SIG-M5 (cell line): ENCODE measurements around the gene KCTD1.

ENCODE experiments used
- DNase-seq: peaks from one replicate; lab custom pipeline; 2025; lab: John Stamatoyannopoulos, UW

Gene KCTD1

GRCh38 chr18:26524002-26524401, 24.4 kb downstream of the KCTD1 start:
- no peak for DNase-seq

- DNase-seq, result no peak
Observed at GRCh38 chr18:26521617-26522016, 26.7 kb downstream of the KCTD1 start.

GRCh38 chr18:26520974-26521373, 27.4 kb downstream of the KCTD1 start:
- DNase-seq, result no peak

- no peak for DNase-seq
Observed at GRCh38 chr18:26519114-26519513, 29.2 kb downstream of the KCTD1 start.

GRCh38 chr18:26516964-26517363, 31.4 kb downstream of the KCTD1 start:
- DNase-seq, result no peak

GRCh38 chr18:26515643-26516487, 32.5 kb downstream of the KCTD1 start:
- DNase-seq, result no peak

- no peak for DNase-seq
Observed at GRCh38 chr18:26511339-26512071, 36.8 kb downstream of the KCTD1 start.

- DNase-seq, result no peak
Observed at GRCh38 chr18:26510337-26510736, 38.0 kb downstream of the KCTD1 start.

- DNase-seq, result no peak
Observed at GRCh38 chr18:26506012-26506411, 42.3 kb downstream of the KCTD1 start.

- no peak for DNase-seq
Observed at GRCh38 chr18:26504831-26505230, 43.5 kb downstream of the KCTD1 start.

- no peak for DNase-seq
Observed at GRCh38 chr18:26503382-26503781, 45.0 kb downstream of the KCTD1 start.

GRCh38 chr18:26502823-26503222, 45.5 kb downstream of the KCTD1 start:
- no peak for DNase-seq

- no peak for DNase-seq
Observed at GRCh38 chr18:26497866-26498265, 50.5 kb downstream of the KCTD1 start.

- no peak for DNase-seq
Observed at GRCh38 chr18:26496528-26496927, 51.8 kb downstream of the KCTD1 start.

GRCh38 chr18:26495287-26495686, 53.1 kb downstream of the KCTD1 start:
- DNase-seq, result no peak

GRCh38 chr18:26493021-26493420, 55.3 kb downstream of the KCTD1 start:
- DNase-seq, result no peak

GRCh38 chr18:26491194-26491816, 57.0 kb downstream of the KCTD1 start:
- no peak for DNase-seq

GRCh38 chr18:26489881-26490280, 58.5 kb downstream of the KCTD1 start:
- DNase-seq, result no peak

- no peak for DNase-seq
Observed at GRCh38 chr18:26489191-26489590, 59.2 kb downstream of the KCTD1 start.

- DNase-seq, result no peak
Observed at GRCh38 chr18:26488417-26489009, 59.8 kb downstream of the KCTD1 start.

- no peak for DNase-seq
Observed at GRCh38 chr18:26487437-26487836, 60.9 kb downstream of the KCTD1 start.

- no peak for DNase-seq
Observed at GRCh38 chr18:26483633-26484032, 64.7 kb downstream of the KCTD1 start.

GRCh38 chr18:26482569-26482968, 65.8 kb downstream of the KCTD1 start:
- no peak for DNase-seq
